NCI-H1048 (cell line): ENCODE results near the gene SPIB.
"Not testable (repeated sequence)": the region's sequence is repeated elsewhere in the genome, so short reads cannot be mapped to it uniquely, and the experiment has no call there.

Experiments used
- DNase-seq: peaks from one replicate; lab custom pipeline; 2025; lab: John Stamatoyannopoulos, UW

Gene SPIB

GRCh38 chr19:50468818-50469217 lies 50.1 kb downstream of the SPIB start:
- no peak for DNase-seq

GRCh38 chr19:50473336-50473735 lies 54.6 kb downstream of the SPIB start:
- not testable (repeated sequence) for DNase-seq

- DNase-seq = no peak
These were observed 56.4 kb downstream of the SPIB start for GRCh38 chr19:50475101-50475568.

GRCh38 chr19:50475736-50476223 lies 57.0 kb downstream of the SPIB start:
- no peak for DNase-seq

GRCh38 chr19:50476224-50476906 lies 57.6 kb downstream of the SPIB start, which contains the start of the genes EMC10 and GARIN5A:
EMC10 (plus strand) TSS chr19:50476507; CDS start chr19:50476545, 38 bp downstream.
GARIN5A (minus strand) TSS chr19:50476848; CDS start chr19:50476388, 460 bp downstream.
- DNase-seq = peak; percentile 88

- no peak for DNase-seq
These were observed 58.1 kb downstream of the SPIB start for GRCh38 chr19:50476907-50477238.

GRCh38 chr19:50477751-50478515 lies 59.2 kb downstream of the SPIB start:
- no peak for DNase-seq

GRCh38 chr19:50478901-50479715 lies 60.4 kb downstream of the SPIB start:
- DNase-seq = no peak

GRCh38 chr19:50479761-50480251 lies 61.1 kb downstream of the SPIB start:
- DNase-seq = no peak

GRCh38 chr19:50480281-50481111 lies 61.8 kb downstream of the SPIB start:
- no peak for DNase-seq
